Measurements from ENCODE around the gene ZNF814.

DNA sequence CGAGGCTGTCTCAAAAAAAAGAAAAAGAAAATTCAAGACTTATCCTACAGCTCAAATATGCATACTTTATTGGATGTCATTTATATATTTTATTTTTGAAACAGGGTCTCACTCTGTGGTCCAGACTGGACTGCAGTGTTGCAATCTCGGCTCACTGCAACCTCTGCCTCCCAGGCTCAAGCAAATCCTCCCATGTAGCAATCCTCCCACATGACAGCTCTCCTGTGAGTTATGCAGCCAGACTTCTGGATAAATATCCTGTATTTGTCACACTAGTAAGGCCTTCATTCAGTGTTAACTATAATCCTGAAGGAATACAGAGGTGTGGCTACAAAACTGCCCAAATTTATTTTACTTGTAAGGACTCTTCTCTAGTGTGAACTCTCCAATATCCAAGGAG is 81.3 kb downstream of the ZNF814 start:
- TF ChIP-seq CTCF (tag by site-specific recombination; IDR thresholded peaks at IDR 0.05) (no peak), TCF7L2 (IDR thresholded peaks at IDR 0.05; ENCODE audit: borderline replicate concordance, low read depth, low read length) (no peak), SP2 (tag by site-specific recombination; IDR thresholded peaks at IDR 0.05) (no peak)
- TF ChIP-seq, protein P1, sequence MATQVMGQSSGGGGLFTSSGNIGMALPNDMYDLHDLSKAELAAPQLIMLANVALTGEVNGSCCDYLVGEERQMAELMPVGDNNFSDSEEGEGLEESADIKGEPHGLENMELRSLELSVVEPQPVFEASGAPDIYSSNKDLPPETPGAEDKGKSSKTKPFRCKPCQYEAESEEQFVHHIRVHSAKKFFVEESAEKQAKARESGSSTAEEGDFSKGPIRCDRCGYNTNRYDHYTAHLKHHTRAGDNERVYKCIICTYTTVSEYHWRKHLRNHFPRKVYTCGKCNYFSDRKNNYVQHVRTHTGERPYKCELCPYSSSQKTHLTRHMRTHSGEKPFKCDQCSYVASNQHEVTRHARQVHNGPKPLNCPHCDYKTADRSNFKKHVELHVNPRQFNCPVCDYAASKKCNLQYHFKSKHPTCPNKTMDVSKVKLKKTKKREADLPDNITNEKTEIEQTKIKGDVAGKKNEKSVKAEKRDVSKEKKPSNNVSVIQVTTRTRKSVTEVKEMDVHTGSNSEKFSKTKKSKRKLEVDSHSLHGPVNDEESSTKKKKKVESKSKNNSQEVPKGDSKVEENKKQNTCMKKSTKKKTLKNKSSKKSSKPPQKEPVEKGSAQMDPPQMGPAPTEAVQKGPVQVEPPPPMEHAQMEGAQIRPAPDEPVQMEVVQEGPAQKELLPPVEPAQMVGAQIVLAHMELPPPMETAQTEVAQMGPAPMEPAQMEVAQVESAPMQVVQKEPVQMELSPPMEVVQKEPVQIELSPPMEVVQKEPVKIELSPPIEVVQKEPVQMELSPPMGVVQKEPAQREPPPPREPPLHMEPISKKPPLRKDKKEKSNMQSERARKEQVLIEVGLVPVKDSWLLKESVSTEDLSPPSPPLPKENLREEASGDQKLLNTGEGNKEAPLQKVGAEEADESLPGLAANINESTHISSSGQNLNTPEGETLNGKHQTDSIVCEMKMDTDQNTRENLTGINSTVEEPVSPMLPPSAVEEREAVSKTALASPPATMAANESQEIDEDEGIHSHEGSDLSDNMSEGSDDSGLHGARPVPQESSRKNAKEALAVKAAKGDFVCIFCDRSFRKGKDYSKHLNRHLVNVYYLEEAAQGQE (tag by site-specific recombination; IDR thresholded peaks at IDR 0.05) = no peak

Measured in HEK293 (cell line).